Calu3 (cell line): ENCODE results near the gene GPR17. TPM values are rescaled to one million over a fixed set of nuclear protein-coding genes. Genes with fewer than 3 reads are reported as not detected.

ENCODE experiments used
- BruUV-seq: library from RNA; stranded (reverse); fragments of 400-500 nt; replicated peaks from 2 replicates; lab custom pipeline; 2021; lab: Mats Ljungman, UMichigan
- CTCF ChIA-PET: fragments of 300-600 bp; sonication (Branson Sonifier 250); formaldehyde crosslinking; loops from one replicate; lab custom pipeline; 2022; ENCODE audit warnings: antibody characterized with exemption; lab: Charles Lee
- DNase-seq: peaks from one replicate; pipeline ENCODE4 v3.0.0; 2022
- H3K27ac Mint-ChIP-seq: one replicate; pipeline ENCODE4 v1.8.0; 2022; ENCODE audit warnings: mixed read lengths; ENCODE audit not compliant: unreplicated experiment
- H3K27me3 Mint-ChIP-seq: one replicate; pipeline ENCODE4 v1.8.0; 2022; ENCODE audit warnings: mixed read lengths; ENCODE audit not compliant: unreplicated experiment
- H3K36me3 Mint-ChIP-seq: one replicate; pipeline ENCODE4 v1.8.0; 2022; ENCODE audit warnings: mild to moderate bottlenecking, moderate library complexity, mixed read lengths; ENCODE audit not compliant: insufficient read depth, unreplicated experiment
- H3K4me1 Mint-ChIP-seq: one replicate; pipeline ENCODE4 v1.8.0; 2022; ENCODE audit warnings: mild to moderate bottlenecking, low read depth, mixed read lengths; ENCODE audit not compliant: unreplicated experiment
- H3K4me3 Mint-ChIP-seq: one replicate; pipeline ENCODE4 v1.8.0; 2022; ENCODE audit warnings: mild to moderate bottlenecking, low read depth, moderate library complexity, mixed read lengths; ENCODE audit not compliant: unreplicated experiment
- H3K9me3 Mint-ChIP-seq: one replicate; pipeline ENCODE4 v1.8.0; 2022; ENCODE audit warnings: low read depth, mixed read lengths; ENCODE audit not compliant: unreplicated experiment
- intact Hi-C: fragments of 100-400 bp; cut with micrococcal nuclease; formaldehyde crosslinking; loops from one replicate; pipeline ENCODE4 v1.10.0; 2022; ENCODE audit not compliant: unreplicated experiment
- total RNA-seq: library from RNA; stranded (reverse); gene quantifications from 2 replicates; pipeline ENCODE4 v1.2.3, GENCODE V29; 2022
- TF ChIP-seq, protein P1 (sequence below): fragments of 200-600 bp; IDR thresholded peaks from one replicate; pipeline ENCODE4 v1.8.0; 2022; ENCODE audit warnings: antibody characterized with exemption; ENCODE audit not compliant: unreplicated experiment

Gene GPR17
- total RNA-seq, 1 experiment from 2014 or later = not detected

DNA sequence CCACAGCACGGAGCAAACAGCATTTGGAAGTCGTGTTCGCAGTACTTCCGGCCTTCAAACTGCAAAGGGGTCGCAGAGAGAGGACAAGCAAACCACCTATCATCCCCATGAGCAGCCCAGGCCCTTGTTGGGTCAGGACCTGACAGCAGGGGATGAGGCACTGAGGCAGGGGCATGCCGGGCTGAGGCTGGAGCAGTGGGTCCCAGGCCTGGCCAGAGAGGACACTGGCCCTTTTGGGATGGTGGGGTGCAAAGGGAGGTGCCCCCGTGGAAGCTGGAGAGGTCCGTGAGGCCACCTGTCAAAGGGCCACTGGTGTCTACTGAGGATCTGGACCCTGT lies 8.9 kb downstream of the GPR17 start:
- intact Hi-C loops = no loop called here
- Mint-ChIP-seq H3K4me1 (no peaks in the 10 kb centered on the region), H3K27ac (no peak overlapping the region), H3K27me3 (peaks cover 79% of the 10 kb centered on the region), H3K4me3 (no peak overlapping the region), H3K36me3 (no peaks in the 10 kb centered on the region), H3K9me3 (no peaks in the 10 kb centered on the region)
- TF ChIP-seq, protein P1, sequence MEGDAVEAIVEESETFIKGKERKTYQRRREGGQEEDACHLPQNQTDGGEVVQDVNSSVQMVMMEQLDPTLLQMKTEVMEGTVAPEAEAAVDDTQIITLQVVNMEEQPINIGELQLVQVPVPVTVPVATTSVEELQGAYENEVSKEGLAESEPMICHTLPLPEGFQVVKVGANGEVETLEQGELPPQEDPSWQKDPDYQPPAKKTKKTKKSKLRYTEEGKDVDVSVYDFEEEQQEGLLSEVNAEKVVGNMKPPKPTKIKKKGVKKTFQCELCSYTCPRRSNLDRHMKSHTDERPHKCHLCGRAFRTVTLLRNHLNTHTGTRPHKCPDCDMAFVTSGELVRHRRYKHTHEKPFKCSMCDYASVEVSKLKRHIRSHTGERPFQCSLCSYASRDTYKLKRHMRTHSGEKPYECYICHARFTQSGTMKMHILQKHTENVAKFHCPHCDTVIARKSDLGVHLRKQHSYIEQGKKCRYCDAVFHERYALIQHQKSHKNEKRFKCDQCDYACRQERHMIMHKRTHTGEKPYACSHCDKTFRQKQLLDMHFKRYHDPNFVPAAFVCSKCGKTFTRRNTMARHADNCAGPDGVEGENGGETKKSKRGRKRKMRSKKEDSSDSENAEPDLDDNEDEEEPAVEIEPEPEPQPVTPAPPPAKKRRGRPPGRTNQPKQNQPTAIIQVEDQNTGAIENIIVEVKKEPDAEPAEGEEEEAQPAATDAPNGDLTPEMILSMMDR = no peak
- DNase-seq = no peak
- CTCF ChIA-PET = no interaction called here
- BruUV-seq = no TSS peak

DNA sequence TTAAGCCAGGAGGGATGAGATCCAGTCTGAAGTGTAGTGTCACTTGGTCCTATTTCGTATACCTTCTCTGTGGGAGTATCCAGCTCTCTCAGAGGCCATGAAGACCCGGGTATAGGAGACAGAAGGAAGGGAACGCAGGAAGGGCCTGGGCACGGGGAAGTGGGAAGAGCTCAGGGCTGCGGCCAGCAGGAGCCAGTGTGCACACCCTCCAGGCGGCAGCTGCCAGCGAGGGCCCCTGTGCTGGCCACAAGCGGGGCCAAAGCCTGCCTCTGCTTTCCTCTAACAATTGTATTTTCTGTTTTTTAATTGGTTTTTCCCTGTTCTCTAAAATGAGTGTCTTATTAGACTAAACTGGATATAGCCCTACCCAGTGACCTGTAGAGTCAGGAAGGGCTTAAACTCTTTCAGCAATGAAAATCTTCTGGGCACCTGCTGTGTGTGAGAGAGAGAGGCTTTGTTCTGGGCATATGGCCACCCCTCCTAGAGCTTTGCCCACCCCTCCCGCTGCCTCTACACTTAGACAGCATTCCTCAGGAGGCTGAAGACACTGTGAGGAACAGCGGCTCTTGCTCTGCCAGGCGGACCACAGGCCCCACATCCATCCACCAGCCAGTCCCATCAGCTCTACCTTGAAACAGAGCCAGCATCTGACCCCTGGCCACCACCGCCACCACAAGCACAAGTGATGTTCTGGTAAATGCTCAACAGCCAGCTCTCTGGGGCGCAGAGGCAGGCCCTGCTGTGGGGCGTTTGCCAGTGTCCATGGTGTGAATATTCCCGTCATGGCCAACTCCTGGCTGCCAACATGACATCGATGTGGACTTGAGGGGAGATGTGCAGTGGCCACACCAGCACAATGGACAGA lies 9.5 kb downstream of the GPR17 start:
- Mint-ChIP-seq H3K36me3 (no peaks in the 10 kb centered on the region), H3K4me3 (no peak overlapping the region), H3K4me1 (no peaks in the 10 kb centered on the region), H3K27ac (no peak overlapping the region), H3K9me3 (no peaks in the 10 kb centered on the region), H3K27me3 (peaks cover 81% of the 10 kb centered on the region)
- intact Hi-C loops = no loop called here
- CTCF ChIA-PET = interaction anchor here (0.7 kb wide), 2 partner anchors 13 to 585 kb away, joined by 3 to 4 read pairs; no protein-coding TSS in a partner anchor
- TF ChIP-seq, protein P1 = no peak
- BruUV-seq = no TSS peak
- no peak for DNase-seq

DNA sequence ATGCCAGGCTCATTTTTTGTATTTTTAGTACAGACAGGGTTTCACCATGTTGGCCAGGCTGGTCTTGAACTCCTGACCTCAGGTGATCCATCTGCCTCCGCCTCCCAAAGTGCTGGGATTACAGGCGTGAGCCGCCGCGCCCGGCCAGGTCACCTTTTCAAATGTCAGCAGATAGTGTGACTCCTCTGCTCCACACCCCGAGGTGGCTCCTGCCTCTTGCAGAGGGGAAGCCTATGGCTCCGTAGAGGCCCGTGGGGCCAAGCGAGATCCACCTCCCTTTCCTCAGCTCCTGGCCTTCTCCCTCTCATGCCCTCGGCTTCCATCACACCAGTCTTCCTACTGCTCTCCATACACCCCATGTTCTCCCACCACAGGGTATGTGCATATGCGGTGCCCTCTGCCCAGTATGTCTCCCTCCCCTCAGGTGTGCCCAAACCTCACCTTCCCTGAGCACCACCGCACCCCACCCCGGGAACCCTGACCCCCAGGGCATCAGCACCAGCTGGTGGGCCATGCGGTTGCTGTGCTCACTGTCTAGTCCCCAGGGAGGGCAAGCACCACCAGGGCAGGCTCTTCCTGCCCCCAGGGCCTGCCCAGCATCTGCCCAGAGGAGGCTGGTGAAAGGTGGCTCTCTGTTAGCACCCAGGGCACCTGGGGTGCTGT lies 10.7 kb downstream of the GPR17 start:
- DNase-seq = no peak
- H3K9me3 Mint-ChIP-seq = no peaks in the 10 kb centered on the region
- H3K4me1 Mint-ChIP-seq = no peaks in the 10 kb centered on the region
- BruUV-seq = no TSS peak
- H3K27me3 Mint-ChIP-seq = peaks cover 84% of the 10 kb centered on the region
- TF ChIP-seq, protein P1 = no peak
- H3K4me3 Mint-ChIP-seq = no peak overlapping the region
- intact Hi-C loops = no loop called here
- CTCF ChIA-PET = no interaction called here
- H3K36me3 Mint-ChIP-seq = no peaks in the 10 kb centered on the region
- H3K27ac Mint-ChIP-seq = no peak overlapping the region

DNA sequence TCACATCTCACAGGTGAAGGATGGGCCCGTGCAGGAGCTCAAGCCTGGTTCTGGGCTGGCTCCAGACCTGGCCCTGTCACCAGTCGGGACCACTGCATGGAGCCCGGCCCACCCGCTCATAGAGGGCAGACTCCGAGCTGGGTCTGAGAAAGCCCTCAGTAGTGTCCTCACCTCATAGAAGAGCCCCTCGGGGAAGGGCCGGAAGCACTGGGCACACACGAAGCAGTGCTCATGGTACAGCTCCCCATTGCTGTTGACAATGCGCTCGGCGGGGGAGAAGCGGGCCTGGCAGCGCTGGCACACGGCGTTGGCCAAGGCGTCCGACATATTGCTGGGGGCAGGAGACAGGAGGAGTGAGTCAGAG lies 11.3 kb downstream of the GPR17 start:
- TF ChIP-seq, protein P1 = no peak
- intact Hi-C loops = no loop called here

More for the DNA sequence above, 11.3 kb downstream of the GPR17 start:
- Mint-ChIP-seq H3K36me3 (no peaks in the 10 kb centered on the region), H3K27ac (no peak overlapping the region), H3K4me3 (no peak overlapping the region), H3K27me3 (peaks cover 84% of the 10 kb centered on the region), H3K9me3 (no peaks in the 10 kb centered on the region), H3K4me1 (no peaks in the 10 kb centered on the region)
- BruUV-seq = no TSS peak
- no peak for DNase-seq
- CTCF ChIA-PET = no interaction called here
